Thyroid gland (tissue), 4 donors: ENCODE data around the gene CD58.

Source experiments
- CTCF ChIP-seq, 6 experiments: fragments of 200-600 bp in 3 of 6; fragments of 450-650 bp in 3 of 6; sonication (generic) in 3 of 6; IDR thresholded peaks; one replicate each; pipeline ENCODE4 v1.5.1; 2016 to 2019; ENCODE audit warnings: antibody characterized with exemption in 6 of 6, mild to moderate bottlenecking in 2 of 6, inconsistent platforms in 1 of 6, moderate library complexity in 1 of 6
- POLR2A ChIP-seq, 2 donors: fragments of 450-650 bp; IDR thresholded peaks; one replicate each; pipeline ENCODE4 v1.6.1; 2017; ENCODE audit warnings: antibody characterized with exemption in 2 of 2, mild to moderate bottlenecking in 2 of 2, moderate library complexity in 1 of 2

GRCh38 chr1:116496898-116497297, 73.9 kb downstream of the CD58 start:
- TF ChIP-seq CTCF (IDR thresholded peaks at IDR 0.05) (no peak), POLR2A (IDR thresholded peaks at IDR 0.05) (no peak)
